ENCODE results near the gene GALNTL6.

Gene GALNTL6

DNA sequence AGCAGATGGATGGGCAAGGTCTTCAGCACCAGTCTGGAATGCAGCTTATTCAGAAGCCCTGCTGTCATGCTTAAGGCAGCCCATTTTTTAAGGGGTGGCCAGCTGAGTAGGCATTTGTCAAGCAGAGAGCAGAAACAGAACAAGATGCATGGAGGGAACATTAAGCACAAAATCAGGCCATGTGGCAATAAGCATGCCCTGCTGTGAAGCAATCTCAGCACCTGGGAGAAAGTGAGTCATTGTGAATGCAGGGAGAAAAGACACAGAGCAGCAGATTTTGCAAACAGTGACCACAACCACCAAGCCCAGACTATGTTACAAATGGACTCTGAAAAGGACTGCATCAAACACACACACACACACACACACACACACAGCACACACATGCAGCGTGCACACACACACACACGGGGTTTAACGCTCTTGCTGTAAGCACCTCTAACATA, 1261.3 kb downstream of the GALNTL6 start:
- no peak for DNase-seq (ENCODE audit: low spot score)

DNA sequence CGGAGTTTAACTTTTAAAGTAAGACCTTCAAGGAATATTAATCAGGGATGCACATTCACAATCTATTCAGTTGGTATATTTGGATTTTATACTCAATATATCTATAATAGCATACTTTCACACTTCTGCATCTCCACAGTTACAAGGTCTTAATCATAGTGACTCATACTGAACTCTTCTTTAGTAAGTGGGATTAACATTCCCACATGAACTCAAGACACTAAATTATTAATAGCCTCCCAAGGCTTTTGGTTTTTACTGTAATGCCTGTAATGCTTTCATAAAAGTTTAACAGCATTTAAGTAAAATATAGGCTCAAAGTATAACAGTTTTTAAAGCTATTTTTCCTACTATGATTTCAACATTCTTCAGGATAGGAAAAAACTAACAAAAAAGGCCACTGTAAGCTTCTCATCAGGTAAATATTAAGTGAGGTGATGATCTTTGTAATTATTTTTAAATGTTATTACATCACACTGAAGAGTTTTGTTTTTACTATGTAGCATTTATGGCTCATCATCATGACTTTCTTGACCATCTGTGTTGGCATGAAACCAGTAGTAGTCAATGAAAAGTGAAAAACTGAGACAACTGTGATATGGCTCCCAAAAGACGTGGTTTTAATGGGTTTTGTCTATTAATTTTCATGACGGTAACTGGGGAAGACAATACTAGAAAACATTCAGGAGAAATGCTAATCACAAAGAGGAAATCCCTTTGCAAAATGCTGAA, 1263.9 kb downstream of the GALNTL6 start:
- no peak for DNase-seq (ENCODE audit: low spot score)

DNA sequence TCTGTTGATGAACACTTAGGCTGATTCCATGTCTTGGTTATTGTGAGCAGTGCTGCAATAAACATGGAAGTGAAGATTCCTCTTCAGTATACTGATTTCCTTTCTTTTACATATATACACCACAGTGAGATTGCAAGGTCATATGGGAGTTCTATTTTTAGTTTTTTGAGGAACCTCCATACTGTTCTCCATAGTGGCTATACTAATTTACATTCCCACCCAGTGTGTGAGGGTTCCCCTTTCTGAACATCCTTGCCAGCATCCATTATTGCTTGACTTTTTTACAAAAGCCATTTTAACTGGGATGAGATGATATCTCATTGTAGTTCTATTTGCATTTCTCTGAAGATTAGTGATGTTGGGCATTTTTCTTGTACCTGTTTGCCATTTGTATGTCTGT, 1274.9 kb downstream of the GALNTL6 start:
- DNase-seq (ENCODE audit: low spot score), result no peak
